GM10266 (cell line): ENCODE measurements around the gene ONECUT1.

Source experiments
- DNase-seq: peaks from one replicate; pipeline ENCODE4 v3.0.0; 2012; ENCODE audit errors: extremely low spot score
- TF ChIP-seq, protein P1 (sequence below): IDR thresholded peaks from 2 replicates; pipeline ENCODE4 v1.5.1; 2012; ENCODE audit warnings: mild to moderate bottlenecking, low read depth; ENCODE audit not compliant: control insufficient read depth, insufficient read depth; ENCODE audit errors: missing control alignments

The ONECUT1 gene

DNA sequence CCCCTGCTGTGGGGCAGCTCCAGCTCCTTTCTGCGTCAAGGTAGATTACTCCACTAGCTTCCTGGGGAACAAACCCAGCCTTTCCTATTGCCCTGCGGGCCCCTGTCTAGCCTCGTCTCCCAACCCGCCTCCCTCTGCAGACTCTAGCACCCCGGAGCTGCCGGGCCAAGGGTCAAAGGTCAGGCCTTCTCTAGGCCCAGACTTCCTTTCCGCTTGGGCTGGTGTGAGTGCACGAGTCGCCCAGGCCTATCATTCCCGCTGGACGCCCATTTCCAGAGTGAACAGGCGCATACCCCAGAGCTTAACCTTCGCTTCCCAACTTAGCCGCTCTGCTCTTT, 11.6 kb upstream of the ONECUT1 start:
- TF ChIP-seq, protein P1, sequence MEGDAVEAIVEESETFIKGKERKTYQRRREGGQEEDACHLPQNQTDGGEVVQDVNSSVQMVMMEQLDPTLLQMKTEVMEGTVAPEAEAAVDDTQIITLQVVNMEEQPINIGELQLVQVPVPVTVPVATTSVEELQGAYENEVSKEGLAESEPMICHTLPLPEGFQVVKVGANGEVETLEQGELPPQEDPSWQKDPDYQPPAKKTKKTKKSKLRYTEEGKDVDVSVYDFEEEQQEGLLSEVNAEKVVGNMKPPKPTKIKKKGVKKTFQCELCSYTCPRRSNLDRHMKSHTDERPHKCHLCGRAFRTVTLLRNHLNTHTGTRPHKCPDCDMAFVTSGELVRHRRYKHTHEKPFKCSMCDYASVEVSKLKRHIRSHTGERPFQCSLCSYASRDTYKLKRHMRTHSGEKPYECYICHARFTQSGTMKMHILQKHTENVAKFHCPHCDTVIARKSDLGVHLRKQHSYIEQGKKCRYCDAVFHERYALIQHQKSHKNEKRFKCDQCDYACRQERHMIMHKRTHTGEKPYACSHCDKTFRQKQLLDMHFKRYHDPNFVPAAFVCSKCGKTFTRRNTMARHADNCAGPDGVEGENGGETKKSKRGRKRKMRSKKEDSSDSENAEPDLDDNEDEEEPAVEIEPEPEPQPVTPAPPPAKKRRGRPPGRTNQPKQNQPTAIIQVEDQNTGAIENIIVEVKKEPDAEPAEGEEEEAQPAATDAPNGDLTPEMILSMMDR = no peak
- DNase-seq = no peak

DNA sequence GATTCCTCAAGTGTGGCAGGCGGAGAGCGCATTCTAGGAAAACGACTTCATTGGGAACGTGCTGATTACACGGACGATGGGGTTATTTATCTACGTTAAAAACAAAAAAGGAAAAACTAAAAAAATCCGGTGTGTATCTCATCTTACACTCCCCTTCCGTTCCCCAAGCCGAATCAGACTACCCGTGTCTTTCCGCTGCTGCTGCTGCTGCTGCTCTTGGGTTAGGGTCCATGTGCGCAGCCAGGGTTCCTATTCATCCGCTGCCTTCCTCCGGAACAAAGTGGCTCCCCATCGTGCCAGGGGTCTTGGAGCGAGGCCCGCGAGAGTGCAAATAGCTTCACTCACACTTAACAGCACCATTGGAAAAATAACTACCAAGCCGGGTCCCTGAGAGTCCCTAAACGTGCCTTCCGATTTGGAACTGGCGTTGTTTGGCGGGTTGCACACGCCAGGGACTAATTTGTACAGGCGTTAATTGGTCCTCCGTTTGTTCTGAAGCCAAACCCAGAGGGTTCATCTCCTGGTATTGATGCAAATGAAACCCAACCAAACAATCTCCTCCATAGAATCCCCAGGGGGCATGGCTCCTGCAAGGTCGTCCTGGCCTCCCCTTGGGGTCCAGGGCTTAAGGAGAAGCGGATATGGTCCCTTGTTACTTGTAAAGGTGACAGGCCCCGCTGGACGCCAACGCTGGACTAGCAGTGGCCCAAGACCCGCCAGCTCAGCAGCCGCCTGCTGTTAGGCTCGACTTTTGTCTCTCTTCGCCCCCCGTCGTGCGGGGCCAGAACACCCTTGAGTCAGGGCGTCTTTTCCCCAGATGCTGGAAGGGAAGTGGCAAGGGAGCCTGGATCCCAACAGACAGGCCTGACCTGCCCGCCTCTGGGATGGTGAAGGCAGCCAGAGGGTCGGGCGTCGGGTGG, 11.0 kb upstream of the ONECUT1 start:
- no peak for DNase-seq
- TF ChIP-seq, protein P1 = no peak

DNA sequence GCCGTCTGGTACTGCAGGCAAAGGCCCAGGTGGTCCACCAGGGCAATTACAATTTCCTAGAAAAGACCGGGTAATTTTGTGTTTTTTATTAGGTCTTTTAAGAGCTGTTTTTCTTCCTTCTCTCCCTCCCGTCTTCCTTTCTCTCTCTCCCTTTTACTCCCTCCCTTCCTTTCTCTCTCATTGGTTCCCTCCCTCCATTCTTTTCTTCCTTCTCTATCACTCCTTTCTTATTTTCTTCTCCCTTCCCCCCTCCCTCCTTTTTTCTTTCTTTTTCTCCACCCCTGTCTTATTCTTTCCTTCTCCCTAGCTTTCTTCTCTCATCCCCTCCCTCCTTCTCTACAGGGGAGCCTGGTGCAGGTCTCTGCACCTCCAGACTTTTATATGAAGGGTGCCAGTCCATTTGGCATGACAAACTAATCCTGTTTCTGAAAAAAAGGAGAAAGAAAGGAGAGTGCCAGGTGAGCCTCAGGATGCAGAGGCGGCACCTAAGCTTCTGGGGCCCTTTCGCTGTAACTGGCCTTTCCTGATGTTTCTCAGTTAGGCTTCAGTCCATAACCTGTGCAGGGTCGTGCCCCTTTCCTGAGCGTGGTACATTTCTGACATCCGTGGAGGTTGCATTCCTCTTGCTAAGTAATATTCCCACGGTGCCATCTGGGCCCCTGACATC, 9.1 kb upstream of the ONECUT1 start:
- TF ChIP-seq, protein P1 = no peak
- no peak for DNase-seq

DNA sequence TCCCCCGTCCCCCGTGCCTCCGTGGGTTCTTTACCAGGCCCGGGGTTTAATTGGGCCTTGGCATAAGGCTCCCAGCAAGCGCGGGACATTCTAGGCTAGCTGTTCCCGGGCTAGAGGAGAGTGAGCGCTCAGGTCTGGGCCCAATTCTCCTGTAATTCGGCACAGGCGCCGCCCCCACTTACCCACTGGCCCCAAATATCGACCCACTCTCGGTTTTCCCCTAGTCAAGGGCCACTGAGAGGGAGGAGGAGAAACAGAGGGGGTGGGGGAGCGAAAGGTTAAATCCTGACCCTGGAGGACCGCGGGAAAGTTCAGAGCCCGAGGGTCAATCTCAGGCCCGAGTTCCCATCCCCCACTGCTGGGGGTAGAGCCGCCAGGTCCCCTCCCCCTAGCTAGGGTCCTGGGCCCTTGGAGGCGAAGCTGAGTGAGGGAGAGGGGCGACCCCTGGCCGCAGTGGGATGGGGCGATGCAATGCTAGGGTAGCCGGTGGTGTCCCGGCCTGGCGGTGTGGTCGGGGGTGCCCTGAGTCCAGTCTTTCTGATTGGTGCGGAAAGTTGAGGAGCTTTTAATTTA, 8.5 kb upstream of the ONECUT1 start:
- TF ChIP-seq, protein P1 = no peak
- DNase-seq = no peak

DNA sequence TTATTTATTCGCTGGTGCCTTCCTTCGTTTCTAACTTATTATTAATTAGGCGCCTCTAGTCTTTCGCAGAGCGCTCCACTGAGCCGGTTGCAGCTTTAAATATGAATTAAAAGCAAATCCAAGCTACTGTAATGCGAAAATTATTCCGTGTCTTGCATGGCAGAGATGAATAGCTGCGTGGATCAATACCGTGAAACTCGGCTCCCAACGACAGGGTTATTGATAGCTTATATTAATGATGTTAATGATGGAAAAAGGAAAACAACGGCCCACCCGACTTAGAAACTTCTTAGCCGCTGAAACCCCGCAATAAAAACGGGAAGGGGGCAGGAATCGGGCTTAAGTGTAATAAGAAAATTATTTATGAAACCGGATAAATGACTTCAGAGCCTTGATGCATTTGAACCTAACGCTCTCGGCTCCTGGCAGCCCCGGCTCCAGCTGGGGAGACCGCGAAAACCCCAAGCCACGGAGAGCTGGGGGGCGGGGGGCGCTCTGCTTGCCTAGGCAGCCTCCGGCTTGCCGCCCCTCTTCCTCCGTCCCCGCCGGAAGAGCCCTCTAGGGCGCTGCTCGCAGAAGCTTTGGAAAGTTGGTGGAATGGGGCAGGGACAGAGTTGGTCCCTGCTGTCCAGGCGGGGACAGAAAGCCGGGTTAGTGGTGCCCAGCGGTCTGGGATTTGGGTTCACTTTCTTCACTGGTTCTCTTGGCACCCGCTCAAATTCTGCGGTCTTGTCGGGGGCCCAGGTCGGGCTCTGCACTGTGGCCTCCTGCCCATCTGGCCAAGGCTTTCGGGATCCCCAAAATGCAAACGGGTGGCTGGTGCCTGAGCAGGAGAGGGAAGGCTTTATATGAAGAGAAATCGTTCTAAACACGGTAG, 7.7 kb upstream of the ONECUT1 start:
- TF ChIP-seq, protein P1 = no peak

DNA sequence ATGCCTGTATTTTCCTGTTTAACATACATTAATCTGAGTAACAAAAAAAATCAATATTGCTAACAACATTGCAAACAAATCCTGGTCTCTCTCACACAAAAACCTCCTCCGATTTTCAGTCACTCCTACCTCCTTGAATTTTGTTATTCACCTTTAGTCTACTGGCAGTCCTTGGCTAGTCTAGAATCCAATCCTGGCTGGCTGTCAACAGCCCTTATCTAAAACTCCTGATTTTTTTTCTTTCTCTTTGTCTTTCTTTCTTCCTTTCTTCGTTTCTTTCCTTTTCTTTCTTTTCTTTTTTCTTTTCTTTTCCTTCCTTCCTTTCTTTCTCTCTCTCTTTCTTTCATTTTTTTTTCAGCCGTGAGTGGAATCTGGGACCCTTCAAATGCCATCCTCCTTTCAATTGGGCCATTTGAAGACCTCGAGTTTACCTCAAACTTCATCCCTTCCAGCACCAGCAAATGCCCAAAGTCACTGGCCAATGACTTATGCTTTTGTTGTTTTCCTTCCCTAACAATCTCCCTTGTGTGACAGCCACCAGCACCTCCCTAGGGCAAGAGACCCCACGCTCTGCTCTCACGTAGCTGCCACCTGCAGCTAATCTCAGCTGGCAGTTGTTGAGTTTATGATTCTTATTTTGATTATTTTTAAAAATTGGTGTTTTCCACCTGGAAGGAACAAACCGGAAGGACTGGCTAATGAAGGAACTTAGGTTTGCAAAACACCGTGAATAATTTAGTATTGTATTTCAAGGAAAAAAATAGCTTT, 6.8 kb upstream of the ONECUT1 start:
- no peak for DNase-seq
- TF ChIP-seq, protein P1 = no peak

More for the DNA sequence above, 7.7 kb upstream of the ONECUT1 start:
- no peak for DNase-seq
